Common myeloid progenitor, CD34-positive (primary cell): ENCODE measurements around the gene TACC2.

Source experiments
- CTCF ChIA-PET: fragments of 350-600 bp; sonication (Branson Sonifier 250); formaldehyde crosslinking; loops from one replicate; lab custom pipeline; 2021; ENCODE audit warnings: antibody characterized with exemption; lab: Charles Lee
- POLR2A ChIA-PET: fragments of 350-600 bp; sonication (Branson Sonifier 250); formaldehyde crosslinking; loops from one replicate; lab custom pipeline; 2021; ENCODE audit warnings: antibody characterized with exemption; lab: Charles Lee
- DNase-seq, 3 donors: peaks; one replicate each; pipeline versions ENCODE4 v3.0.0 to v3.0.0-alpha.2; 2013
- H3K27ac ChIP-seq, 2 experiments: 1 replicate in 1 of 2; 2 replicates in 1 of 2; pipeline ENCODE4 v1.7.0; 2013; ENCODE audit warnings: inconsistent platforms in 2 of 2, low read length in 2 of 2, mild to moderate bottlenecking in 2 of 2, low read depth in 1 of 2, moderate library complexity in 1 of 2; ENCODE audit not compliant: severe bottlenecking in 2 of 2, insufficient read depth in 1 of 2, poor library complexity in 1 of 2
- H3K27me3 ChIP-seq, 5 experiments: replicated peaks in 2 of 5; 1 replicate in 3 of 5; 2 replicates in 2 of 5; pipeline versions ENCODE4 v1.6.1 to v1.7.0; 2013; ENCODE audit warnings: low read length in 4 of 5, mild to moderate bottlenecking in 2 of 5, moderate library complexity in 2 of 5, inconsistent platforms in 1 of 5; ENCODE audit not compliant: insufficient read depth in 5 of 5, control insufficient read depth in 4 of 5
- H3K36me3 ChIP-seq, 4 experiments: 1 replicate in 2 of 4; 2 replicates in 2 of 4; pipeline versions ENCODE4 v1.6.1 to v1.7.0; 2013; ENCODE audit warnings: low read length in 3 of 4, control low read depth in 1 of 4, mild to moderate bottlenecking in 1 of 4; ENCODE audit not compliant: control insufficient read depth in 4 of 4, insufficient read depth in 4 of 4
- H3K4me1 ChIP-seq, 4 experiments: 1 replicate in 3 of 4; 2 replicates in 1 of 4; pipeline versions ENCODE4 v1.6.1 to v1.7.1; 2013; ENCODE audit warnings: low read length in 3 of 4, mild to moderate bottlenecking in 3 of 4, control low read depth in 1 of 4, inconsistent platforms in 1 of 4, moderate library complexity in 1 of 4; ENCODE audit not compliant: control insufficient read depth in 4 of 4, insufficient read depth in 4 of 4; ENCODE audit errors: control extremely low read depth in 1 of 4
- H3K4me3 ChIP-seq, 7 experiments: 1 replicate in 4 of 7; 2 replicates in 3 of 7; pipeline versions ENCODE4 v1.5.1 to v1.7.0; 2013; ENCODE audit warnings: mild to moderate bottlenecking in 7 of 7, low read length in 6 of 7, moderate library complexity in 6 of 7, inconsistent platforms in 2 of 7, low read depth in 2 of 7, control low read depth in 1 of 7; ENCODE audit not compliant: insufficient read depth in 4 of 7, control insufficient read depth in 1 of 7; ENCODE audit errors: extremely low read depth in 1 of 7
- H3K9me3 ChIP-seq, 5 experiments: 1 replicate in 4 of 5; 2 replicates in 1 of 5; pipeline versions ENCODE4 v1.6.1 to v1.7.1; 2013; ENCODE audit warnings: low read length in 4 of 5, mild to moderate bottlenecking in 2 of 5, inconsistent platforms in 1 of 5, low read depth in 1 of 5, moderate library complexity in 1 of 5; ENCODE audit not compliant: control insufficient read depth in 4 of 5, insufficient read depth in 2 of 5; ENCODE audit errors: control extremely low read depth in 1 of 5
- WGBS: methylation state at CpG from one replicate; pipeline ENCODE4 v1.1.5; 2013; ENCODE audit not compliant: insufficient coverage; 5-methylcytosine and 5-hydroxymethylcytosine counted together

The TACC2 gene

GRCh38 chr10:122152544-122152943 lies 163.6 kb downstream of the TACC2 start:
- Histone ChIP-seq H3K4me1 (no peaks in the 10 kb centered on the region), H3K27me3 (peaks cover 0 to 46% (median 10%) of the 10 kb centered on the region in 5 experiments), H3K9me3 (no peaks in the 10 kb centered on the region), H3K27ac (no peak overlapping the region), H3K4me3 (no peak overlapping the region), H3K36me3 (no peaks in the 10 kb centered on the region)
- CTCF ChIA-PET = no interaction called here
- POLR2A ChIA-PET = no interaction called here
- WGBS = 89% methylated on average over 8 of the region's 9 CpGs
- no peak for DNase-seq

GRCh38 chr10:122154031-122154544 lies 165.1 kb downstream of the TACC2 start:
- 85% methylated on average over 9 of the region's 10 CpGs for WGBS
- Histone ChIP-seq H3K4me1 (no peaks in the 10 kb centered on the region), H3K4me3 (no peak overlapping the region), H3K27ac (no peak overlapping the region), H3K36me3 (no peaks in the 10 kb centered on the region), H3K9me3 (no peaks in the 10 kb centered on the region), H3K27me3 (peaks cover 0 to 47% (median 9%) of the 10 kb centered on the region in 5 experiments)
- POLR2A ChIA-PET = no interaction called here
- CTCF ChIA-PET = no interaction called here
- no peak for DNase-seq

GRCh38 chr10:122154545-122155366 lies 165.8 kb downstream of the TACC2 start:
- H3K9me3 ChIP-seq = no peaks in the 10 kb centered on the region
- ChIA-PET CTCF (no interaction called here), POLR2A (no interaction called here)
- no peak overlapping the region for H3K4me3 ChIP-seq
- 67% methylated on average over 20 of the region's 22 CpGs for WGBS
- H3K36me3 ChIP-seq = no peaks in the 10 kb centered on the region
- no peaks in the 10 kb centered on the region for H3K4me1 ChIP-seq
- DNase-seq = no peak
- H3K27ac ChIP-seq = no peak overlapping the region
- peaks cover 0 to 48% (median 14%) of the 10 kb centered on the region in 5 experiments for H3K27me3 ChIP-seq

DNA sequence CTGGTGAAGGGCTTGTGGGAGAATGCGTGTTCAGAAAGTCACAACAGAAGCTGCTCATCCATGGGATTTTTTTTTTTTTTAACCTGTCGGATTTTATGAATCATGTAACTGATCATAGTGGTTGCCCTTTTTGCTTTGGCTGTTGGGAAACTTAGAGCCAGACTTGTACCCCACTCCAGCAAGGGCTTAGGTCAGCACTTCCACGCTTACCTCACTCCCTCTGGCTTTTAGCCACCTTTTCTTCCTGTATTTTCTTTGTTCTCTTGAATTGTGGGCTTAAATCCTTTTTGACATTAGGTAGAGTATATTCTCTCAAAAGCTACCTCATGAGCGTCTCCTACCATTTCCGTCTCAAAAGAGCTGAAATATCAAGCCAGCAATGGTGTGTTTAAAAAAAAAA lies 168.5 kb downstream of the TACC2 start:
- no peak for DNase-seq
- WGBS = 100% methylated on average over 2 of the region's 5 CpGs
- no peak overlapping the region for H3K27ac ChIP-seq
- H3K4me1 ChIP-seq = no peaks in the 10 kb centered on the region
- H3K36me3 ChIP-seq = no peaks in the 10 kb centered on the region
- H3K4me3 ChIP-seq = no peak overlapping the region
- H3K27me3 ChIP-seq = peaks cover 4 to 73% (median 30%) of the 10 kb centered on the region in 5 experiments
- ChIA-PET CTCF (no interaction called here), POLR2A (no interaction called here)
- no peaks in the 10 kb centered on the region for H3K9me3 ChIP-seq

GRCh38 chr10:122158362-122158761 lies 169.4 kb downstream of the TACC2 start:
- Histone ChIP-seq H3K27ac (no peak overlapping the region), H3K4me1 (peaks cover 0 to 5% (median 2%) of the 10 kb centered on the region in 4 experiments), H3K36me3 (no peaks in the 10 kb centered on the region), H3K4me3 (no peak overlapping the region), H3K9me3 (no peaks in the 10 kb centered on the region), H3K27me3 (peaks cover 4 to 80% (median 31%) of the 10 kb centered on the region in 5 experiments)
- POLR2A ChIA-PET = no interaction called here
- CTCF ChIA-PET = no interaction called here
- DNase-seq = no peak
- WGBS = 100% methylated on average over 4 of the region's 4 CpGs

- H3K27me3 ChIP-seq = peaks cover 4 to 84% (median 36%) of the 10 kb centered on the region in 5 experiments
- WGBS = 77% methylated on average over 12 of the region's 17 CpGs
- no peak for DNase-seq
- H3K27ac ChIP-seq = no peak overlapping the region
- POLR2A ChIA-PET = no interaction called here
- H3K4me1 ChIP-seq = peaks cover 0 to 14% (median 5%) of the 10 kb centered on the region in 4 experiments
- H3K36me3 ChIP-seq = no peaks in the 10 kb centered on the region
- CTCF ChIA-PET = no interaction called here
- H3K9me3 ChIP-seq = no peaks in the 10 kb centered on the region
- no peak overlapping the region for H3K4me3 ChIP-seq
Observed at GRCh38 chr10:122159141-122159970, 170.4 kb downstream of the TACC2 start.
